Measurements from ENCODE around the gene PCSK6.

PCSK6 gene

GRCh38 chr15:101446518-101447167 lies 42.9 kb downstream of the PCSK6 start:
- no peak for DNase-seq (ENCODE audit: low read depth)

GRCh38 chr15:101445562-101446517 lies 43.7 kb downstream of the PCSK6 start:
- no peak for DNase-seq (ENCODE audit: low read depth)

- DNase-seq (ENCODE audit: low read depth), result no peak
These were observed 44.5 kb downstream of the PCSK6 start for GRCh38 chr15:101444807-101445508.

- DNase-seq (ENCODE audit: low read depth), result no peak
These were observed 45.5 kb downstream of the PCSK6 start for GRCh38 chr15:101444015-101444414.

GRCh38 chr15:101442272-101442671 lies 47.2 kb downstream of the PCSK6 start:
- DNase-seq (ENCODE audit: low read depth), result no peak

- no peak for DNase-seq (ENCODE audit: low read depth)
These were observed 47.8 kb downstream of the PCSK6 start for GRCh38 chr15:101441696-101442095.

- no peak for DNase-seq (ENCODE audit: low read depth)
These were observed 48.5 kb downstream of the PCSK6 start for GRCh38 chr15:101440846-101441590.

GRCh38 chr15:101439920-101440319 lies 49.6 kb downstream of the PCSK6 start:
- peak; percentile 55 for DNase-seq (ENCODE audit: low read depth)

- DNase-seq (ENCODE audit: low read depth), result no peak
These were observed 50.1 kb downstream of the PCSK6 start for GRCh38 chr15:101439285-101439919.

GRCh38 chr15:101438482-101439284 lies 50.8 kb downstream of the PCSK6 start:
- DNase-seq (ENCODE audit: low read depth), result no peak

GRCh38 chr15:101437618-101438481 lies 51.7 kb downstream of the PCSK6 start:
- DNase-seq (ENCODE audit: low read depth), result no peak

GRCh38 chr15:101437209-101437608 lies 52.3 kb downstream of the PCSK6 start:
- DNase-seq (ENCODE audit: low read depth), result no peak

- no peak for DNase-seq (ENCODE audit: low read depth)
These were observed 53.0 kb downstream of the PCSK6 start for GRCh38 chr15:101436526-101436925.

- no peak for DNase-seq (ENCODE audit: low read depth)
These were observed 53.7 kb downstream of the PCSK6 start for GRCh38 chr15:101435761-101436160.

GRCh38 chr15:101434032-101434920 lies 55.2 kb downstream of the PCSK6 start:
- DNase-seq (ENCODE audit: low read depth), result no peak

GRCh38 chr15:101433396-101433795 lies 56.1 kb downstream of the PCSK6 start:
- DNase-seq (ENCODE audit: low read depth), result no peak

- no peak for DNase-seq (ENCODE audit: low read depth)
These were observed 56.5 kb downstream of the PCSK6 start for GRCh38 chr15:101432982-101433381.

GRCh38 chr15:101431748-101432147 lies 57.8 kb downstream of the PCSK6 start:
- no peak for DNase-seq (ENCODE audit: low read depth)

GRCh38 chr15:101431301-101431700 lies 58.2 kb downstream of the PCSK6 start:
- DNase-seq (ENCODE audit: low read depth), result no peak
